CD4-positive, alpha-beta T cell treated with Interferon alpha-2 for 1 hour (primary cell): Measurements from ENCODE around the gene AKAP13.

Source experiments
- DNase-seq, 2 donors: peaks; one replicate each; pipeline ENCODE4 v3.0.0-alpha.2; 2020 to 2022

The AKAP13 gene

DNA sequence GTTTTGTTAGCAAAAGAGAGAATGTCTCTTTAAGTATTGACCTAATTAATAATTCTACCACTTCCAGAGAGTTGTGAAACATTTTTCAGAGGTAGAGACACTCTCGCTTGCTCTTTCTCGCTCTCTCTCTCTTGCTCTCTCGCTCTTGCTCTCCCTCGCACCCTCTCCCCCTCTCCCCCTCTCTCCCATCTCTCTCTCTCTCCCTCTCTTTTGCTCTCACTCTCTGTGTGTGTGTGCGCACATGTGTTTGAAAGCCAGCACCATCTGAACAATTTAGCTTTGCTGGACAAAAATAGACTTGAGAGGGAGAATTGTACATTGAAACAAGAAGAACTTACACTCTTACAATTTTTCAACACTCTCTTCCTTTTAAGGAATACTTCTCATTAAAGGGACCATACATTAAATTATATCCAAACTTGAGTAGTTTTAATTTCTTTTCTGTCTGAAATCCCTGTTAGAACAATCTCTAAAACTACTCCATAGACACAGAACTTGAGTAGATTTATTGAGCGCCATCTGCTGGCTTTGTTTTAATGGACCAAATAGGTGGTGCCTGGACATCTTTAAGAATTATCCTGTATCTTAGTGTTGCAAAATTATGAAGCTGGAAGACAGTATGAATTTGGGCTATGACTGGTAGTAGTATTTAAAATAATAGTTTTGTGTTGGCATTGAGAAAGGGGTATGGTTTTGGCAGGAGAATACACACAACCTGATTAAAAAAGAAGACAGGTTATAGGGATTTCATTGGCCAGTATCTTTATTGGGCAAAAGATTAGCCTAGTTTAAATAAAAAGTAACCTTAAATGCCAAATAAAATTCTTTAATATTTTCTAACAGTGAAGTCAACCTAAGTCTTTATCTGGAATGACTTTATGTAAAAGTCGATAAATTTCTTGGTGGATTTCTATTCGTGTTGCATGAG lies 124.6 kb downstream of the AKAP13 start:
- DNase-seq: peak; percentile 40 to 61

DNA sequence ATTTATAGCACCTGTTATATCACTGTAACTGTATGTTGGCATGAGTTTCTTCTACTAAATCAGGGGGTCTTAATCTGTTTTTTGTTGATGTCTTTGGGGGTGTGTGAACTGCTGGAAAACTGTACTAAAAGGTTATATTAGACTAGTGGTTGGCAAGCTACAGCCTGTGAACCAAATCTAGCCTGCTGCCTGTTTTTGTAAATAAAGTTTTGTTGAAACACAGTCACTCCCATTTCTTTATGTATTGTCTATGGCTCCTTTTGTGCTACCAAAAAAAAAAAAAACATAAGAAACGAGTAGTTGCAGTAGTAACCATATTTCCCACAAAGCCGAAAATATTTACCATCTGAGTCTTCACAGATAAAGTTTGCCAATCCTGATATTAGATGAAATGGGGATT lies 126.7 kb downstream of the AKAP13 start:
- no peak for DNase-seq

DNA sequence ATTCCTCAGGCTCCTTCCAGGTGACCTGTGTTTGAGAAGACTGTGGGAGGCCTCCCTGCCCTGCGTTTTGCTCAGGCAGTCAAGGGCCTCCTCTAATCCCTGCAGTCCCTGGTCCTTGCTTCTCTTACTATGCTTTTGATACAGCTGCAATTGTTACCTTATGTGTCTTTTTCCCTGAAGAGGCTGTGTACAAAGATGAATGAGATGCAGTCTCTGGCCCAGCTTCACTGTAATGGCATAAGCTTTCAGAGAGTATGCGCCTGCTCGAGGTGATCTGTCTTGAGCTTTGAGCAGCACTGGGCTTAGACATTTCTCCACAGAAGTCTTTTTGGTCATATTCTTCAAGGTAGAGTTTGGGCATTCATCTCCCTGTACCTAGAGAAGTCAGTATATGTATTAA lies 129.6 kb downstream of the AKAP13 start:
- DNase-seq: no peak

DNA sequence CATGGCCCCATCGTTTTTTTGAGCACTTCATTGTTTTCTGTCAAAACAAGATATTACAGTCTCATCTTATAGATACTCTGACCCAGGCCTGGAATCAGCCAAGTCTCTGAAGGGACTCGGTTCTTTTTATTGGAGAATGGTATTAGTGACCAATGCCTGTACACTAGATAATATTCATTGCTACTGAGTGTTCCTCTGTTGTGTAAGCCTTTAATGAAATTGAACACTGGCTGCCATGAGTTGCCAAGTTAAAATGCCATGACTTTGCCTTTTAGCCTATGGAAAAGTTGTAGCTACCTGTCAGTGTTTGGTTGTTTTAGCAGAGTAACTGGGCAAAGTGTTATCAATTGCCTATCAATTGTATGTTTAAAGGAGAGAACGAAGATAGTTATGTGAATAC lies 134.0 kb downstream of the AKAP13 start:
- no peak for DNase-seq

DNA sequence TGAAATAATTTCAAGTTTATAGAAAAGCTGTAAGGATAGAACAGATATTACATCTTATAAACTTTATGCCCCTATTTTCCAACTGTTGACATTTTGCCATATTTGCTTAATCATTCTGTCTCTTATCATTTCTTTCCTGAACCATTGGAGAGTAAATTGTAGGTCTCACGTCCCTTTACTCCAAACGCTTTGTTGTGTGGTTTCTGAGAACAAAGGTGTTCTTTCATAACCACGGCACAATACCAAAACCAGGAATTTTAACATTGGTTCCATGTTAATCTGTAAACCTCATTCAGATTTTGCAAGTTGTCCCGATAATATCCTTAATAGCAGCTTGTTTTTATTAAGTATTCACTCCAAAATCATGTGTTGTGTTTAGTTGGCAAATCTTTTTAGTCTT lies 134.8 kb downstream of the AKAP13 start:
- no peak for DNase-seq

DNA sequence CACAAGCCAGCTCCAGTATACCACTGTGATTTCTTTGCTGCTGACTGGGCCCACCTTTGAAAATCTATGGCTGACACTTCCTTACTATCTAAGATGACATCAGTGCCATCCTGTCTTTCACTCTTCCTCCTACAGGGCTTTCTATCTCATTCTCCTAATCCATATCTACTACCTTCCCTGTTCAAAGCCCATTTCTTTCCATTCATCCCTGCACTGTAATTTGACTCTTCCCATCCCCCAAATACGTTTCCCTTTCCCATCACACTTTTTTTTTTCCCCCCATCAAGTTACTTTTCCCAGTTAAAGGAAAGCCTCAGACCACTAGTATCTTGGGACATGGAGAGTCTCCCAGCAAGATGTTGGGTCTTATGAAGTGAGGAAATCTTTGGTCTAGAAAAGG lies 136.7 kb downstream of the AKAP13 start:
- no peak for DNase-seq

DNA sequence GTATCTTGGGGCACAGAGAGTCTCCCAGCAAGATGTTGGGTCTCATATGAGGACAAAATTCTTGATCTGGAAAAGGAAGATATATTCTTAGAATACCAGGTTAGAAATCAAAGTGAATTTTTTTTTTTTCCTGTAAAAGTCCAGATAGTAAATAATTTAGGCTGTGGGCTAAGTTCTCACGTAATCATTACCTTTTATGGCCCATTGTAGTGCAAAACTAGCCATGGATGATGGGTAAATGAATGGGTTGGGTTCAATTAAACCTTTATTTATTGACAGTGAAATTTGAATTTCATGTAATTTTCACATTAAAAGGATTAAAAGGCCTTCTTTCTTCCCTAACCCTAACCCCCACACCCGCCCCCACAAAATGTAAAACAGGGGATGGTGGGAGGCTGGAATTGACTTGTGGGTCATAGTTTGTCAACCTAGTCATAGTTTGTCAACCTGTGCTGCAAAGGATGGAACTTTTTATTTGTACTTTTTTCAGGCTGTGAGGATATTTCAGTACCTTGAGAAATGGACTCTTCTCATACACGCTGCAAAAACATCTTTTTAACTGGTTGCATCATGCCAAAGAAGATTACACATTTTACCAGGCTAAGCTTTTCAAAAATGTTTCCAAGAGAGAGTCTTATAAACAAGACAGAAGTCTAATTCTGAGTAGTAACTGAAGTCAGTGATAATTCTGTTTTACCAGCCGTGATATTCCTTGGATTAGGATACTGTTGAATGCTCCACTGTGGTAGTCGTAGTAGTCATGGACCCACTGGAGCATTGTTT lies 138.8 kb downstream of the AKAP13 start:
- no peak for DNase-seq

DNA sequence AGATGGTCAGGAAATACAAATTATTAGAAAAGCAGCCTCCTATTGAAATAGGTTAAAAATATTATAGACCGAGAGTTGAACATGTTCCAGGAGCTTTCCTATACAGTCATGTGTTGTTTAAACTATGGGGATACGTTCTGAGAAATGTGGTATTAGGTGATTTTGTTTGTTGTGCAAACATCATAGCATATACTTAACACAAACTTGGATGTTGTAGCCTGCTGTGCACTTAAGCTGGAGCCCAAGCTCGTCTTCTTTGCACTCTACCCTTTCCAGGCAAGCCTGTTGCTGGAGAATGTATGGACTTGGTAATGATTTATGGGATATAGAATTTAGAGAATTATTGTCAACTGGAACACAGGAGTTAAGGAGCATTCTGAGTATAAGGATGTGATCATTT lies 140.2 kb downstream of the AKAP13 start:
- no peak for DNase-seq

DNA sequence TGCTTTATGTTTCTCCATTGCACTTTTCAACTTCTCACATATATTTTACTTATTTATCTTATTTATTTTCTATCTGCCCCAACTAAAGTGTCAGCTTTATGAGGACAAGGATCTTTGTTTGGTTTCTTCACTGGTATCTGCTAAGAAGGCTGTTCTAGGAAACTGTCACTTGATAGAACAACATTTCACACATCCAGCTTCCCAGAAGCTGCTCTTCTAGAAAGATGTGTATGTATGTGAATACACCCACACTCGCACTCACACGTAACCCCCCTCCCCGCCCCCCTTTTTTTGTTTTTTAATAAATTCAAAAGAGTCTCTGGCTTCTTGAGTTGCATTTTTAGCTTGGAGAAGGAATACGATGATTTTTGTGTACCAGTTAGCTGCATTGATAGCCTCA lies 143.1 kb downstream of the AKAP13 start:
- DNase-seq: no peak

DNA sequence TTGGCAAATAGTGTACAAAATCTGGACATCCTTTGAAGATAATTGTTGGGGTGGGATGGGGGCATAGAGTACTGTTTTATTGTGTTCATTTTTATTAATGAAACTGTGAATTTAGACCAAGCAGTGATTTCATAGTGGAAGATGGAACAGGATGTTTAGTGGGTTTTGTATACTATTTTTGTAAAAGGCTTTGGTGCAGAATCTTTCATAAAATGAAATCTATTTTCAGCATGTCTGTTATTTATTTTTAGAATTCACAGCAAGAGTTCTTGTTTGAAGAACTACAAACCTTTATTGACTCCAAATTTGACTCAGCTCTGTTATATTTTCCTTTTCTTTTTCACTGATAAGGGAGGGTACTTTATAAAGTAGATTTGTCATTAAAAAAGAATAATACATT lies 145.4 kb downstream of the AKAP13 start:
- no peak for DNase-seq

DNA sequence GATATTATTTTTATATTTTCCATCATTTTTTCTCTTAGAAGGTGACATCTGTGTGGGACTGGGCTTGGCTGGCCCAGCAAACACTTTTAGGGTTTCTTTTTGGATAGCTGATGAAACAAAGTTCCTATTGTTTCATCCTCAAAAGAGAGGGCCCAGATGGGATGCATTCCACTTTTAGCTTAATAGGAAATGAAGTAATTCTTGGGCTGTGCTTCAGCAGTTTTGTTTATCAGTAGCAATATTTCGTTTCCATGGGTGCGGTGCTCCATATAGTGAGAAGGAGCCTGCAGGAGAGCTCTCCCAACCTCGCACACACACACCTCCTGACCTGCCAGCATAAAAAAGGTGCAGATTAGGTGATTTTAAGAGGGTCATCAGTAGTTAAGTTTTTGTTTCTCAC lies 147.5 kb downstream of the AKAP13 start:
- DNase-seq: no peak

DNA sequence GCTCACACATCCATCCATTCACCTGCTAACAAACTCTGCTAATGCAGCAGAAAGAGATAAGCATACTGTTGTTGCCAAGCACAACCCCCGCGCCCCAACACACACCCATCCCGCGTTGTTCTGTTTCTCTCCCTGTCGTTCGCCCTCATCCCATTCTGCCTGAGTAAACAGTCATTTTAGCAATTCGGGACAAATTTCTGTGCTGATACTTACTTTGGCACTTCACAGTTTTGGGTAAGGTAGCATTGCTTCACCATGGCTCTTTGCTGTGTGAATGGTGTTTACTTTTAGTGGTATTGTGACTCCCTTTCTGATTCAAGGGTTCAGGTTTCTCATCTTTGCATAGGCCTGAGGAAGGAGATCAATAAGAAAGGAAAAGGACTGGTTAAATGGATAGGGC lies 149.7 kb downstream of the AKAP13 start:
- DNase-seq: no peak

DNA sequence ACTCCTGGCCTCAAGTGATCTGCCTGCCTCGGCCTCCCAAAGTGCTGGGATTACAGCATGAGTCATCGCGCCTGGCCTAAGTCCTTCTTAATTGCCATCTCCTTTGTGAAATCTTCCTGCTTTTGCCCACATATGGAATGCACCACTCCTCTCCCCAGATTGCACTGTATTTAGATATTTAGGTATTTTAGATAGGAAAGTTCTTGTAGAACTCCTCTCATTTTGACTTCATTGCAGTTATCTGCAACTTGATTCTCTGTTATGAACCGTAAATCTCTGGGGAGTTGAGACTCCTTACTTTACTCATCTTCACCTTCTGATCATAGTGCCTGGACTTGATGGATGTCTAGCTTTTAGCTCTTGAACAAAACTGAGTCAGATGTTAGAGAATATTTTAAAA lies 150.7 kb downstream of the AKAP13 start:
- no peak for DNase-seq

DNA sequence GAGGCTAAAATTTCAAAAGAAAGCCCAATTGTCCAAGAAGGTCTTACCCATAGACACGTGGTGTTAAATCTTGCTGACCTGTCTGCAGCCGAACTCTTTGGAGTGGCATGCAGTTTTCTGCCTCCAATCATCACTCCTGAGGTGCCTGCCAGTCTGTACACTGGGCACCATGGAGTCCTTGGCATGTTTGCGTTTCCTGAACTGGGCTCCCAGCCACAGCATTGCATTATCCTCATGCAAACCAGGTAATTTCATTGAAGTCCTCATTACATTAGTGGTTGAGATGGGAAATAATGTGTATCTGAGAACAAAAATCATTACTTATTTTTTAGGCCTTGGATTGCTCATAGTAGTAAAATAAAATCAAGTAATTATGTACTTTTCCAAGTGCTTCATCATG lies 152.3 kb downstream of the AKAP13 start:
- DNase-seq: no peak

DNA sequence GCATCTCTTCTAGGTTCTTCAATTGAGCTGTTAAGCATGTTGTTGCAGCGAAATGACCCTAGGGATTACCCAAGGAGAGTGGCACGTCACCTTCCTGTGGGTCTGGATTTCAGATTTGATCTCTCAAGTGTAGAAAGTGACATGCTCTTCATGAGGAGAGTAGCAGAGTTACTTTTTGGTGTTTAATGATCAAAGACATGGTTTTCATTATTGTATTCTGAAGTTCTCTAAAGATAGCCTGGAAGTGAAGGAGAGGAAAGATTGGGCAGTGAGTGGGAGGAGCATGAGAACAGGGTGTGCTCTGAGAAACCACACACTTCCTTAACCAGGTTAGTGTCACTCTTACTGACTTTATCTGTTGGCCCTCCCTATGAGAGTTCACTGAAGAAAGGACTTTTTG lies 153.6 kb downstream of the AKAP13 start:
- peak; percentile 27 to 45 for DNase-seq

DNA sequence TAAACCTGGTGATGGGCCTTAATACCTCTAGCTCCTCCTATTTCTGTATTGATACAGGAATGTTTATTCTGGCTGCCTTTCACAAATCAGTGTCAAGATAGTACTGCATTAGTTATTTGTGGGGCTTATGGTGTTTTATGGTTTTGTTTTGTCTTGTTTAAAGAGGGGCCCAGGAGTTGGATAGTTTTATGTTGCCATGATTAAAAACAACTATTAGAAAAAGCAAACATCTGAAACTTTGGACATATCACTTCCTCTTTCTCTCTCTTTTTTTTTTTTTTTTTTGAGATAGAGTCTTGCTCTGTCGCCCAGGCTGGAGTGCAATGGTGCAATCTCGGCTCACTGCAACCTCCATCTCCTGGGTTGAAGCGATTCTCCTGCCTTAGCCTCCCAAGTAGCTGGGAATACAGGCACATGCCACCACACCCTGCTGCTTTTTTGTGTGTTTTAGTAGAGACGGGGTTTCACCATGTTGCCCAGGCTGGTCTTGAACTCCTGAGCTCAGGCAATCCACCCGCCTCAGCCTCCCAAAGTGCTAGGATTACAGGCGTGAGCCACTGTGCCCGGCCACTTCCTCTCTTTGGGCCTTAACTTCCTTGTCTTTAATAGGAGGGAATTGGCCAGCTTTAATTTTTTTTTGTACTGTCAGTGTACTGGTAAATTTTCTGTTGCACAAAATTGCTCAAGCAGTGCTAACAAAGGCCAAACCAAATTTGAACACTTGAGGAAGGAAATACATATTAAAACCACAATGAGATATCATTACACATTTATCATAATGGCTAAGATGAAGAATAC lies 155.3 kb downstream of the AKAP13 start:
- peak in 1 of 2 donors; percentile 35 for DNase-seq

DNA sequence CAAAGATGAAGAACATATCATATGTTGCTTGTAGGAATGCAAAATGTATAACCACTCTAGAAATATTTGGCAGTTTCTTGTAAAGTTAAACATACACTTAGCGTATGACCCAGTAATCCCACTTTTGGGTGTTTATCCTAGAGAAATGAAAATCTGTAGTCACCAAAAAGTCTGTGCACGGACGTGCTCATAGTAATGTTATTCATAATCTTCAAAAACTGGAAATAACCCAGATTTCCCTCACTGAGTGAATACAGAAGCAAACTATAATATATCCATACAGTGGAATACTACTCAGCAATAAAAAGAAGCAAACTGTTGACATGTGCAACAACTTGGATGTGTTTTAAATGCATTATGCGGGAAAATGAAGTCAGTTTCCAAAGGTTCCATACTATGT lies 155.9 kb downstream of the AKAP13 start:
- DNase-seq: no peak

DNA sequence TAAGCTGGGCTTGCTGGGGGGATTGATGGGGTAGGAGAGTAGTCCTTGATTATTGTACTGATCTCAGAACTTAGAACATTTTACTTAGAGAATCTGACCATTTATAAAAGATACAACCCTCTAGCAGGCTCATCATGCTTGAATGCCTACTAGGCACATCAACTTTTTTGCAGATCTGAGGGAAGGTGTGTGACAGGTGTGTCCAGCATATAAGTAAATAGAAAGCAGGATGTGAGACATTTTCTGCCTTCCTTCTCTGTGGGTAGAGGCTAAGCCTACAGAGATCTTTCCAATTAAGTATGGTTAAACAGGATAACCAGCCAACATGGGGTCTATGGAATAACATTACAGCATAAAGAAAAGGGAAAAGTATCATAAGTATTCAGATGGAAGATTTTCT lies 159.1 kb downstream of the AKAP13 start:
- DNase-seq: no peak

DNA sequence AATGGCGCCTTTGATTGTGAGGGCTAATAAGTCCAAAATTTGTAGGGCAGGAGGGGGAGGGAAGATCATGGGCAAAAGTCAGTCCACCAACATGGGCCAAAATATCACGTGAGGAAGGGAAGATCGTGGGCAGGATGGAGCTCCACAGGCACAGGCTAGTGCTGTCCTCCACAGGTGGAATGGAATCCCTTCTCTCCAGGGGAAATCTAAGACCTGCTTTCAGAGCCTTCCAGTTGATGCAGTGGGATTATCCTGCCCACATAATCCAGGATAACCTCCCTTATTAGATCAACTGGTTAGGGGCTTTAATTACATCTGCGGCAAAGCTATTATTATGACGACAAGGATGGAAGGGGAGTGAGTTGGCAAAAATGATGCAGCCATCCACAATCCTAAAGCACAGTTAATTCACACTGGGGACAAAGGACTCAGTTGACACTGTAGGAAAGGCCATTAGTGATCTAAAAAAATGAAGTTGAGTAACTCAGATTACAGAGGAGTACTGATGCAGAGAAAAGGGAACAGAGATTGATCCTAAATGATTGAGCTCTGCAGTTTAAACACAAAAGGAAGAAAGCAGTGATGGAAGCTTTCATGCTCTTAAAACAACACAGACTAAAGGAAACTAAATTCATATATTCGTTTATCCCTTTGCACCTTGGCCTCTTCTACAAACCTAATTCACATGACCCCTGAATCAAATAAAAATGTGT lies 159.8 kb downstream of the AKAP13 start:
- no peak for DNase-seq

DNA sequence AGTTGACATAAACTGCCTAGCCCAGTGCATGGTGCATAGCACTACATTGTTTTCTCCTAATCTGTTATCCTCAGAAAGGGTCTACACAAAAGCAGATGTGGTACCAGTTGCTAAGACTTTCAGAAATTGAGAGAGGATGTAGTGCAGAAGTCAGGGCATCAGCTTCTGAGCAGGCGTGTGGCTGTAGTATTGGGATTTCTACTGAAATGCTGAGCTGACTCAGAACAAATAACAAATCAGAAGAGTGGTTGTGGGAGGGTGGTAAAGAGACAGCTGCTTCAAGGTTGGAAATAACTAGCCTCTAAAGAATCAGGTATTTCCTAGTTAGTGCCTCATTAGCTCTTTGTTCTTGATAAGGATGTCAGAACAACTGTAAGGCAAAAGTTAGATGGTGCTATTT lies 161.3 kb downstream of the AKAP13 start:
- no peak for DNase-seq

DNA sequence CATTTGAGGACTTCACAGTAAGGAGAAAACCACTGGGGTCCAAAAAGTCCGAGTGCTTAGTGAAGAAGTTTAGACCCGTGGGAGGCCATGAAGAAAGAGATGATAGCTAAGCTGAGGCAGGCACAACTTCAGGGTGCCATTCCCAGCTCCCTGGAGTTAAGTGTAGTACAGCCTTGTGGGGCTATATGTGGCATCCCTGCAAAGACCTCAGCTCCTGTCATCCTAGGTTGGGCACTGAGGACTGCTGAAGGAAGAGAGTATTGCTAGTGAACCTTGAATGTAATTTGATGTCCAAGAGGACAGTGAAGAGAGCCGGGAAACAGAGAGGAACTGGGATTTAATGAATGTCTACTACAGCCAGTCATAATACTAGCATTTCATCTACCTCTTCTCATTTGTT lies 162.1 kb downstream of the AKAP13 start:
- no peak for DNase-seq

DNA sequence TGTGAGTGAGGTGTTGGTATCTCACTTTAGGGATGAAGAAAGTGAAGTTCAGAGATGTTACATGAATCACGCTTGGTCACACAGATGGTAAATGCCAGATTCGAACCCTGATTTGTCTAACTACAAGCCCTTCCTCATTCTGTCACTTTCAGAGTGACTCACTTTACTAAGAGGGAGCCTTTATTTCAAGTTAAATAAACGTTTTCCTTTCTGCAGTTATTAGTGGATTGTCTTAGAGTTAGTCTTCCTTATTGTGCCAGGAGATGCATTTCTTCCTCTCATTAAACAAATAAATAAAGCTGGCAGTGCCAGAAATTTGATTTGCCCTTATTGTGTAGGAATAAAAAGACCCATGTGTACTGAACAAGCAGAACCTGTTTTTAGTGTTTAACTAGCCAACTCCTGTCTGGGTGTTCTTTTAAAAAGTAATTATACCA lies 162.5 kb downstream of the AKAP13 start:
- no peak for DNase-seq

DNA sequence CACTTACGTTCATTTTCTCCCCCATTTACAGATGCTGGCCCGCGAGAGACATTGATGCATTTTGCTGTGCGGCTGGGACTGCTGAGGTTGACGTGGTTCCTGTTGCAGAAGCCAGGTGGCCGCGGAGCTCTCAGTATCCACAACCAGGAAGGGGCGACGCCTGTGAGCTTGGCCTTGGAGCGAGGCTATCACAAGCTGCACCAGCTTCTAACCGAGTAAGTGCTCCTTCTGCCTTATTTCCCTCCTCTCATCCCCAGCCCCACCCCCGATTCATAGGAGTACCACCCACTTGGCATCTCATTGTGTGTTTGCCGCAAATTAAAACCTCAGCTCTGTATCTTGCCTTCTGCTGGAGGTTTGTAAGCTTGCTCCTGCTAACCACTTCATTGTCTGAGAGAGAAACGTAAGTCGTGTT lies 163.3 kb downstream of the AKAP13 start:
- DNase-seq: peak; percentile 41 to 61
